GM21825 (cell line): ENCODE results near the gene SLC25A20.
A peak's percentile ranks its signal among the peaks of the same experiment; 100 is the strongest.
"Not testable (repeated sequence)": the region's sequence is repeated elsewhere in the genome, so short reads cannot be mapped to it uniquely, and the experiment has no call there.

Source experiments
- ATAC-seq: cut with Tn5 transposase; IDR thresholded peaks from one replicate; pipeline ENCODE4 v1.9.1; 2021; ENCODE audit warnings: mild to moderate bottlenecking, moderate library complexity; ENCODE audit not compliant: unreplicated experiment

The SLC25A20 gene

DNA sequence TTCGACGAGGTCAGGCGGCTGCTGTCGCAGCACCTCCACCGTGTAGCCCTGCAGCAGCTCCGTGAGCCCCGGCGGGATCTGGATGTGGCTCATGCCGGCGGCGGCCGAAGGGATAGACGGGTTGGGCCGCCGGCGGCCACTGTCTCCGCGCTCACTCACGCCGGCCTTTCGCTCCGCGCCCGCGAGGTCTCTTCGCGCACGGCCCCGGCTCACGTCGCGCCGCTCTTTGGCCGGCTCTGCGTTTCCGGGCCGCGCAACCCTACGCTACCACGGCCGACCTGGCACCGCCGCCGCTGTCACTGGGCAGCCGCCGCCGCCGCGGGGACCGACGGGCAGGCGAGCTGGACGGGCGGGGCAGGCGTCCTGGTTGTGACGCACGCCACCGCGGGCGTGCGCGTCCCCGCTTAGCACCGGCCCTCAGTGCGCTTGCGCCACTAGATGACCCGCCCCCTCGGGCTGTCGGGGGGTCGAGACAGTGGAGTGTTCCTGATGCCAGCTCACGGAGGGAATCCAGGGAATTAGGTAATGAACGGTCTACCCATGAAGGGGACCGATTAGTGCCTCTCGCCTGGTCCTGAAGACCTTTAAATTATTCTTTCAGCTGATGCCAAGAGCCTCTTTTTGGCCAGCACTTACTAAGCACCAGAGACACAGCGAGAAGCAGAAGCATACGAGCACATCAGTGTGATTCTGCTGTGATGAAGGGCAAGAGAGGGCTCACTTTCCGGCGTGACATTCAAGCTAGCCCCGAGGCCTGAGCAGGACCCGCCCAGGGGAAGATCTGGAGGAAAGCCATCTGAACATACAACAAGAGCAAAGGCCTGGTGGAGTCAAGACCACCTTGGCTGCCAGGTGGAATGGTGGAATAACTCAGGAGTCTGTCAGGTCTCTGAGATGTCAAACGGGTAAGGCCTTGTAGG lies 50.9 kb downstream of the SLC25A20 start, which contains the start of gene PRKAR2A:
PRKAR2A (minus strand) TSS at position 371 of the 920 bp plus-strand sequence; CDS start at position 93, 278 bp downstream.
- peak; percentile 84 for ATAC-seq

GRCh38 chr3:48847053-48847503 lies 51.6 kb downstream of the SLC25A20 start:
- ATAC-seq: peak; percentile 37

DNA sequence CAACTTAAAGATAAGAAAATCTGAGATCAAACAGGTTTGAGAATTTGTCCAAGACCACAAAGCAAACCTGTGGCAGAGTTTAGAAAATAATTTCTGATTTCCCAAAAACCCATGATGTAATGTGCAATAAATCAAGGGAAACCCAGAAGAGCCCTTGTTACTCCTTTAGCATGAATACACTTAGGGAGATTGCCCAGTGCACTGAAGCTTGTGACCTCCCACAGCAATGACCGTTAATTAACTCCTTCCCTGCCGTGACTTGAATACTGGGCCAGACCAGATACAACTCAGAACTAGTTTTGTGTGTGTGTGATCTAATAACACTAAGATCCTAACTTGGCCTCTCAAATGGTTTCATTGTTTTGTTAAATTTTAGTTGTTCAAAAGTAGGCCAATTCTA lies 53.5 kb downstream of the SLC25A20 start:
- no peak for ATAC-seq

GRCh38 chr3:48837163-48837562 lies 61.5 kb downstream of the SLC25A20 start:
- ATAC-seq: no peak

DNA sequence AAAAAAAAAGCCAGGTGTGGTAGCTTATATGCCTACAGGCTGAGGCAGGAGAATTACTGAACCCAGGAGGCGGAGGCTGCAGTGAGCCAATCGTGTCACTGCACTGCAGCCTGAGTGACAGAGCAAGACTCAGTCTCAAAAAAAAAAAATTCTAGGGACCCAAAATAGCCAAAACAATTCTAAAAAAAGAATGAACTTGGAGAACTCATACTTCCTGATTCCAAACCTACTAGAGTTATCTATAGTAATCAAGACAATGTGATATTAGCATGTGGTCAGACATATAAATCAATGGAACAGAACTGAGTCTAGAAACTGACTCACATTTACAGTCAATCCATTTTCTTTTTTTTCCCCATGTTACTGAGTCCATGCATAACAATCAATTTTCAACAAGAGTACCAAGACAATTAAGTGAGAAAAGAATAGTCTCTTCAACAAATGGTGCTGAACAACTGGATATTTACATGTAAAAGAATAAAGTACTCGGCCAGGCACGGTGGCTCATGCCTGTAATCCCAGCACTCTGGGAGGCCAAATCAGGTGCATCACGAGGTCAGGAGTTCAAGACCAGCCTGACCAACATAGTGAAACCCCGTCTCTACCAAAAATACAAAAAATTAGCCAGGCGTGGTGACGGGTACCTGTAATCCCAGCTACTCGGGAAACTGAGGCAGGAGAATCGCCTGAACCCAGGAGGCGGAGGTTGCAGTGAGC lies 62.9 kb downstream of the SLC25A20 start:
- no peak for ATAC-seq

GRCh38 chr3:48832684-48833083 lies 66.0 kb downstream of the SLC25A20 start:
- no peak for ATAC-seq

- no peak for ATAC-seq
Measured at GRCh38 chr3:48830715-48831114, 68.0 kb downstream of the SLC25A20 start.

- ATAC-seq: not testable (repeated sequence)
Measured at GRCh38 chr3:48829525-48829924, 69.2 kb downstream of the SLC25A20 start.

GRCh38 chr3:48827874-48828273 lies 70.8 kb downstream of the SLC25A20 start:
- ATAC-seq: not testable (repeated sequence)

DNA sequence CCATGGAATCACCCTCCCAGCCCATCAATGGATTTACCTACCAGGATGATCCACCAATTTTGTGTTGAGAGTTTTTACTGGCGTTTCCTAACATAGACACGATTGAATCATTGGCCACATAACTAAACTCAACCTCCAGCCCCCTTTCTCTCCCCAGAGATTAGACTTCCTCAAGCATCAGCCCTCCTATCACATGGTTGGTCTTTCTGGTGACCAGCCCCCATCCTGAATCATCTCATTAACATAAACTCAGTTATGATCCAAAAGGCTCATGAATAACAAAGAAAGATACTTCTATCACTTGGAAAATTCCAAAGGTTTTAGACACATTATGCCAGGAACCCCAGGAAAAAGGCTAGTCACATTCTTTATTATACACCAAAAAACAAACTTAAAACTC lies 72.2 kb downstream of the SLC25A20 start:
- ATAC-seq: no peak

DNA sequence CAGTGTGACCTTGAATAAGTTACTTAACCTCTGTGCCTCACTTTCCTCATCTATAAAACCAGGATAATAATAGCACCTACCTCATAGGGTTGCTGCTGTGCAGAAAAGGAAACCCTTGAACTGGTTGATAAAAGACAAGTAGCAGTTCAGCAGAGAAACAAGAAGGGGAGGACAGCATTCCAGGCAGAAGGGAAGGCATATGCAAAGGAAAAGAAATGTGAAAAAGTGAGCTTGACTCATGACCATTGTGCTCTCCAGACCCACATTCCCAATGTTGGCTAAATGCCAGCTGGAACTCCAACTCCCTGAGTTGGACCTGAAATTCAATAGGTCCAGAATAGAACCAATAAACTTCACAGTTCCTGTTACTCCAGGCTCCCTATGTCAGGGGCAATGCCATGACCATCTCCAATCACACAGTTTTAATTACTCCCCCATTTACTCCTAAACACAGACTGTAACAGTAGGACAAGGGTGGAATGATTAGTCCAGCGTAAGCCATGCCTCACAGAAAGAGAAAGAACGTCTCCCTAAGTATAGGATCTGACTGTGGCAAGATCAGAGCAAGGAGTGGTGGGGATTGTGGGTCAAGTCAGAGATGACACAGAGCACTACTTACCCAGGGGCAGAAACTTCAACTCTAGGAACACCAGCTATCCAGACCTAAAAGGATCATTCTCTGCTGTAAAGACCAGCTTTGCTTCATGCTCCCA lies 77.9 kb downstream of the SLC25A20 start:
- ATAC-seq: no peak

DNA sequence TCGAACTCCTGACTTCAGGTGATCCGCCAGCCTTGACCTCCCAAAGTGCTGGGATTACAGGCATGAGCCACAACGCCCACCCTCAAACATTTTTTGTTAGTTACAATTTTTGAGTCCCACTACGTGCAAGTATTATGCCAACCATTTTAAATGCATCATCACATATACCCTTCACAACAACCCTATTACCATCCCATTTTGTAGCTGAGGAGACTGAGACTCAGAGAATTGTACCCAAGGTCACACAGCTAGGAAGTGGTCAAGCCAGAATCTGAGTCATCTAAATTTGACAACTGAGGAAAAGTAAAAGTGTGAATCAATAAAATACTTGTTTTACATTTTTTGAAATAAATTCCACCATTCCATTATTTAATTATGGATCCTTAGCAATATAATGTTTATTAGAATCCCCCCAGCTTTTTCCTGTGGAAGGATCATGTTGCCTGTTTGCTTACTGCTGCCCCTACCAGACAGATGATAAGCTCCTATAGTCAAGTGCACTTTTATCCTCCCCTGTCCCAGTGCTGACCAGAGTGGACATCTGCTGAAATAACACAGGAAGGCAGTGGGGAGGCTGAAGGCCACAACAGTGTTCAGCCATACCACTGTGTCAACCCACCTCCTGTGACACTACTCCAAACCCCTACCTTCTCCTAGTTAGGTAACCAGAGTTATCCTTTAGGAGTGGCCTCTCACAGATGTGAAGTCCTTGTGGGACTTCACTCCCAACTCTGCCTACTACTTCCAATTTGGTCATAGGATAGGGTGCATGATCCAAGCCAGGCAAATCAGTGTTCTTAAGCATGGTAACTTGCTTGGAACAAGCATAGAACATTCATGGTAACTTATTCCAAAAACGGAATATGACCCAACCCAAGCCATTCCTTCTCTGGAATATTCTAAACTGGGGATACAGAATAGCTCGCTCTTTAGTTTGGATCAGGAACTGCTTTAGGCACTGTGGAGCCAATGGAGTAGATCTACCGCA lies 79.2 kb downstream of the SLC25A20 start:
- no peak for ATAC-seq

- no peak for ATAC-seq
Measured at GRCh38 chr3:48811524-48811923, 87.2 kb downstream of the SLC25A20 start.
